Measurements from ENCODE around the gene ACSL1.

Gene ACSL1

GRCh38 chr4:184806711-184807110 is 19.1 kb downstream of the ACSL1 start:
- POLR2A ChIA-PET: interaction anchor here (1.4 kb wide), 1 partner anchor 73 kb away, joined by 4 read pairs; the partner anchor contains the start of gene CENPU
- no peak for DNase-seq (ENCODE audit: extremely low spot score)
- CTCF ChIA-PET: no interaction called here
- TF ChIP-seq FOXM1 (IDR thresholded peaks at IDR 0.05; ENCODE audit: borderline replicate concordance): no peak
- no peak for TF ChIP-seq BHLHE40 (IDR thresholded peaks at IDR 0.05; ENCODE audit: borderline replicate concordance)
- TF ChIP-seq ELF4 (IDR thresholded peaks at IDR 0.05): no peak
- no peak for TF ChIP-seq SUZ12 (IDR thresholded peaks at IDR 0.05)
- TF ChIP-seq NFRKB (IDR thresholded peaks at IDR 0.05): no peak
- TF ChIP-seq TARDBP (IDR thresholded peaks at IDR 0.05): no peak
- TF ChIP-seq ARNT (IDR thresholded peaks at IDR 0.05): no peak
- no peak for TF ChIP-seq CTBP1 (IDR thresholded peaks at IDR 0.05; ENCODE audit: borderline replicate concordance)
- TF ChIP-seq FOXK2 (IDR thresholded peaks at IDR 0.05): no peak
- TF ChIP-seq HDGF (IDR thresholded peaks at IDR 0.05; ENCODE audit: borderline replicate concordance): no peak
- TF ChIP-seq ZNF384 (IDR thresholded peaks at IDR 0.05): no peak

- POLR2A ChIA-PET: interaction anchor here (1.4 kb wide), 1 partner anchor 72 kb away, joined by 4 read pairs; the partner anchor contains the start of gene CENPU
These were observed 19.6 kb downstream of the ACSL1 start for GRCh38 chr4:184806229-184806550.

GRCh38 chr4:184805462-184806228 is 20.1 kb downstream of the ACSL1 start:
- ChIA-PET POLR2A (interaction anchor here (1.4 kb wide), 1 partner anchor 72 kb away, joined by 4 read pairs; the partner anchor contains the start of gene CENPU), CTCF (no interaction called here)
- TF ChIP-seq NFRKB (IDR thresholded peaks at IDR 0.05) (no peak), SUZ12 (IDR thresholded peaks at IDR 0.05) (no peak), LEF1 (IDR thresholded peaks at IDR 0.05; ENCODE audit: borderline replicate concordance) (no peak), HDGF (IDR thresholded peaks at IDR 0.05; ENCODE audit: borderline replicate concordance) (no peak), PKNOX1 (IDR thresholded peaks at IDR 0.05) (no peak)
- DNase-seq (ENCODE audit: extremely low spot score): no peak

More at GRCh38 chr4:184806229-184806550, 19.6 kb downstream of the ACSL1 start:
- CTCF ChIA-PET: no interaction called here
- no peak for TF ChIP-seq BHLHE40 (IDR thresholded peaks at IDR 0.05; ENCODE audit: borderline replicate concordance)
- no peak for DNase-seq (ENCODE audit: extremely low spot score)

- TF ChIP-seq LEF1 (IDR thresholded peaks at IDR 0.05; ENCODE audit: borderline replicate concordance) (no peak), PKNOX1 (IDR thresholded peaks at IDR 0.05) (no peak)
- POLR2A ChIA-PET: no interaction called here
- CTCF ChIA-PET: interaction anchor here (0.6 kb wide), 1 partner anchor 9 kb away, joined by 4 read pairs; no protein-coding TSS in a partner anchor
- no peak for DNase-seq (ENCODE audit: extremely low spot score)
These were observed 21.1 kb downstream of the ACSL1 start for GRCh38 chr4:184804621-184805020.

- POLR2A ChIA-PET: interaction anchor here (1.1 kb wide), 1 partner anchor 9 kb away, joined by 3 read pairs; no protein-coding TSS in a partner anchor
- TF ChIP-seq BHLHE40 (IDR thresholded peaks at IDR 0.05; ENCODE audit: borderline replicate concordance) (no peak), PKNOX1 (IDR thresholded peaks at IDR 0.05) (no peak), HDGF (IDR thresholded peaks at IDR 0.05; ENCODE audit: borderline replicate concordance) (no peak)
- CTCF ChIA-PET: no interaction called here
- no peak for DNase-seq (ENCODE audit: extremely low spot score)
These were observed 21.9 kb downstream of the ACSL1 start for GRCh38 chr4:184803874-184804273.

- TF ChIP-seq SP1 (IDR thresholded peaks at IDR 0.05): no peak
- no peak for TF ChIP-seq L3MBTL2 (conservative IDR thresholded peaks at IDR 0.05)
- TF ChIP-seq LEF1 (IDR thresholded peaks at IDR 0.05; ENCODE audit: borderline replicate concordance): no peak
- no peak for TF ChIP-seq TARDBP (IDR thresholded peaks at IDR 0.05)
- TF ChIP-seq ELF4 (IDR thresholded peaks at IDR 0.05): no peak
- TF ChIP-seq SUZ12 (IDR thresholded peaks at IDR 0.05): no peak
- ChIA-PET CTCF (interaction anchor here (0.5 kb wide), 1 partner anchor 367 kb away, joined by 3 read pairs; no protein-coding TSS in a partner anchor), POLR2A (interaction anchor here (1.1 kb wide), 1 partner anchor 10 kb away, joined by 3 read pairs; no protein-coding TSS in a partner anchor)
- no peak for DNase-seq (ENCODE audit: extremely low spot score)
These were observed 22.6 kb downstream of the ACSL1 start for GRCh38 chr4:184803133-184803532.

- POLR2A ChIA-PET: interaction anchor here (1.1 kb wide), 1 partner anchor 11 kb away, joined by 3 read pairs; no protein-coding TSS in a partner anchor
These were observed 23.1 kb downstream of the ACSL1 start for GRCh38 chr4:184802697-184803015.

More at GRCh38 chr4:184802697-184803015, 23.1 kb downstream of the ACSL1 start:
- no peak for DNase-seq (ENCODE audit: extremely low spot score)
- TF ChIP-seq PKNOX1 (IDR thresholded peaks at IDR 0.05) (no peak), ZNF384 (IDR thresholded peaks at IDR 0.05) (no peak), BHLHE40 (IDR thresholded peaks at IDR 0.05; ENCODE audit: borderline replicate concordance) (no peak), FOXK2 (IDR thresholded peaks at IDR 0.05) (no peak), NFRKB (IDR thresholded peaks at IDR 0.05) (no peak), ARNT (IDR thresholded peaks at IDR 0.05) (no peak), SP1 (IDR thresholded peaks at IDR 0.05) (no peak), L3MBTL2 (conservative IDR thresholded peaks at IDR 0.05) (no peak), LEF1 (IDR thresholded peaks at IDR 0.05; ENCODE audit: borderline replicate concordance) (no peak), CTBP1 (IDR thresholded peaks at IDR 0.05; ENCODE audit: borderline replicate concordance) (no peak), TARDBP (IDR thresholded peaks at IDR 0.05) (no peak), ELF4 (IDR thresholded peaks at IDR 0.05) (no peak), FOXM1 (IDR thresholded peaks at IDR 0.05; ENCODE audit: borderline replicate concordance) (no peak), HDGF (IDR thresholded peaks at IDR 0.05; ENCODE audit: borderline replicate concordance) (no peak), FOXA1 (IDR thresholded peaks at IDR 0.05) (no peak), SUZ12 (IDR thresholded peaks at IDR 0.05) (no peak)
- CTCF ChIA-PET: interaction anchor here (0.5 kb wide), 1 partner anchor 367 kb away, joined by 3 read pairs; no protein-coding TSS in a partner anchor

Data from HEK293T (cell line).